ENCODE data around the gene ARVCF.

The ARVCF gene

GRCh38 chr22:20062766-20063083 lies 46.1 kb upstream of the ARVCF start:
- Mint-ChIP-seq H3K36me3 (ENCODE audit: low read depth) (no peaks in the 10 kb centered on the region), H3K27ac (peak overlapping the region; percentile 78), H3K4me1 (peaks cover 19% of the 10 kb centered on the region), H3K27me3 (ENCODE audit: low read depth, poor library complexity) (no peaks in the 10 kb centered on the region), H3K4me3 (no peak overlapping the region), H3K9me3 (no peaks in the 10 kb centered on the region)
- TF ChIP-seq CTCF (IDR thresholded peaks at IDR 0.05), result no peak
- DNase-seq, result no peak

GRCh38 chr22:20062043-20062765 lies 45.6 kb upstream of the ARVCF start:
- Mint-ChIP-seq H3K4me3 (no peak overlapping the region), H3K27me3 (ENCODE audit: low read depth, poor library complexity) (no peaks in the 10 kb centered on the region), H3K4me1 (peaks cover 19% of the 10 kb centered on the region), H3K36me3 (ENCODE audit: low read depth) (no peaks in the 10 kb centered on the region), H3K9me3 (no peaks in the 10 kb centered on the region), H3K27ac (peak overlapping the region; percentile 78)
- no peak for TF ChIP-seq CTCF (IDR thresholded peaks at IDR 0.05)
- DNase-seq, result no peak

- Mint-ChIP-seq H3K4me3 (no peak overlapping the region), H3K27me3 (ENCODE audit: low read depth, poor library complexity) (no peaks in the 10 kb centered on the region), H3K36me3 (ENCODE audit: low read depth) (no peaks in the 10 kb centered on the region), H3K27ac (no peak overlapping the region), H3K9me3 (no peaks in the 10 kb centered on the region), H3K4me1 (peaks cover 19% of the 10 kb centered on the region)
- DNase-seq, result no peak
- TF ChIP-seq CTCF (IDR thresholded peaks at IDR 0.05), result no peak
Measured at GRCh38 chr22:20061481-20061861, 44.8 kb upstream of the ARVCF start.

- no peak for TF ChIP-seq CTCF (IDR thresholded peaks at IDR 0.05)
- no peak for DNase-seq
- no peaks in the 10 kb centered on the region for H3K9me3 Mint-ChIP-seq
- H3K27ac Mint-ChIP-seq, result no peak overlapping the region
- H3K27me3 Mint-ChIP-seq (ENCODE audit: low read depth, poor library complexity), result no peaks in the 10 kb centered on the region
- peaks cover 19% of the 10 kb centered on the region for H3K4me1 Mint-ChIP-seq
- H3K4me3 Mint-ChIP-seq, result no peak overlapping the region
- H3K36me3 Mint-ChIP-seq (ENCODE audit: low read depth), result no peaks in the 10 kb centered on the region
Measured at GRCh38 chr22:20060700-20061480, 44.3 kb upstream of the ARVCF start.

- peak overlapping the region; percentile 57 for H3K27ac Mint-ChIP-seq
- DNase-seq, result no peak
- peaks cover 19% of the 10 kb centered on the region for H3K4me1 Mint-ChIP-seq
- H3K9me3 Mint-ChIP-seq, result no peaks in the 10 kb centered on the region
- no peaks in the 10 kb centered on the region for H3K27me3 Mint-ChIP-seq (ENCODE audit: low read depth, poor library complexity)
- no peak for TF ChIP-seq CTCF (IDR thresholded peaks at IDR 0.05)
- H3K36me3 Mint-ChIP-seq (ENCODE audit: low read depth), result no peaks in the 10 kb centered on the region
- H3K4me3 Mint-ChIP-seq, result no peak overlapping the region
Measured at GRCh38 chr22:20058989-20059770, 42.6 kb upstream of the ARVCF start.
